Lower leg skin (tissue), 4 donors: ENCODE results near the gene SCUBE3. TPM values are rescaled to one million over a fixed set of nuclear protein-coding genes. Genes with fewer than 3 reads are reported as not detected.

Source experiments
- DNase-seq, 2 donors: peaks; one replicate each; pipeline ENCODE4 v3.0.0-alpha.2; 2019; ENCODE audit warnings: low spot score in 2 of 2
- H3K4me3 ChIP-seq: fragments of 200-600 bp; sonication (generic); 2 replicates; pipeline ENCODE4 v1.5.1; 2017; ENCODE audit warnings: mild to moderate bottlenecking, low read depth; ENCODE audit not compliant: poor library complexity, severe bottlenecking
- POLR2A ChIP-seq, 2 donors: fragments of 450-650 bp; IDR thresholded peaks; one replicate each; pipeline ENCODE4 v1.6.1; 2016 to 2017; ENCODE audit warnings: antibody characterized with exemption in 2 of 2, mild to moderate bottlenecking in 1 of 2, moderate library complexity in 1 of 2
- WGBS, 2 donors: methylation state at CpG; one replicate each; pipeline ENCODE4 v1.1.5; 2018; 5-methylcytosine and 5-hydroxymethylcytosine counted together
- intact Hi-C: fragments of 100-400 bp; cut with DNase I; formaldehyde crosslinking; loops from one replicate; pipeline ENCODE4 v1.15.0; 2023; ENCODE audit warnings: low total_unique reads
- total RNA-seq, 4 donors: library from RNA; depleted of rRNA; stranded (reverse); fragments of >200 nt; gene quantifications; one replicate each; pipeline ENCODE4 v1.1.0, GENCODE V29; 2016
- TF ChIP-seq, protein P1 (sequence below), 3 donors: fragments of 450-650 bp; IDR thresholded peaks; one replicate each; pipeline ENCODE4 v1.5.1; 2016; ENCODE audit warnings: antibody characterized with exemption in 3 of 3, mild to moderate bottlenecking in 3 of 3, moderate library complexity in 2 of 3

The SCUBE3 gene
- total RNA-seq, 4 donors from 2014 or later: 0.13 to 0.91 (median 0.39) TPM; not detected in 1

GRCh38 chr6:35265523-35265922, 51.8 kb downstream of the SCUBE3 start:
- WGBS, 2 donors: 59 to 74% methylated on average over 2 of the region's 2 CpGs
- intact Hi-C loops: no loop called here
- H3K4me3 ChIP-seq: no peak overlapping the region
- no peak for TF ChIP-seq POLR2A (IDR thresholded peaks at IDR 0.05)
- TF ChIP-seq, protein P1, sequence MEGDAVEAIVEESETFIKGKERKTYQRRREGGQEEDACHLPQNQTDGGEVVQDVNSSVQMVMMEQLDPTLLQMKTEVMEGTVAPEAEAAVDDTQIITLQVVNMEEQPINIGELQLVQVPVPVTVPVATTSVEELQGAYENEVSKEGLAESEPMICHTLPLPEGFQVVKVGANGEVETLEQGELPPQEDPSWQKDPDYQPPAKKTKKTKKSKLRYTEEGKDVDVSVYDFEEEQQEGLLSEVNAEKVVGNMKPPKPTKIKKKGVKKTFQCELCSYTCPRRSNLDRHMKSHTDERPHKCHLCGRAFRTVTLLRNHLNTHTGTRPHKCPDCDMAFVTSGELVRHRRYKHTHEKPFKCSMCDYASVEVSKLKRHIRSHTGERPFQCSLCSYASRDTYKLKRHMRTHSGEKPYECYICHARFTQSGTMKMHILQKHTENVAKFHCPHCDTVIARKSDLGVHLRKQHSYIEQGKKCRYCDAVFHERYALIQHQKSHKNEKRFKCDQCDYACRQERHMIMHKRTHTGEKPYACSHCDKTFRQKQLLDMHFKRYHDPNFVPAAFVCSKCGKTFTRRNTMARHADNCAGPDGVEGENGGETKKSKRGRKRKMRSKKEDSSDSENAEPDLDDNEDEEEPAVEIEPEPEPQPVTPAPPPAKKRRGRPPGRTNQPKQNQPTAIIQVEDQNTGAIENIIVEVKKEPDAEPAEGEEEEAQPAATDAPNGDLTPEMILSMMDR (IDR thresholded peaks at IDR 0.05): no peak
- DNase-seq: peak in 1 of 2 donors; percentile 28

- intact Hi-C loops: no loop called here
- no peak overlapping the region for H3K4me3 ChIP-seq
Observed at GRCh38 chr6:35267446-35267845, 53.7 kb downstream of the SCUBE3 start.

DNA sequence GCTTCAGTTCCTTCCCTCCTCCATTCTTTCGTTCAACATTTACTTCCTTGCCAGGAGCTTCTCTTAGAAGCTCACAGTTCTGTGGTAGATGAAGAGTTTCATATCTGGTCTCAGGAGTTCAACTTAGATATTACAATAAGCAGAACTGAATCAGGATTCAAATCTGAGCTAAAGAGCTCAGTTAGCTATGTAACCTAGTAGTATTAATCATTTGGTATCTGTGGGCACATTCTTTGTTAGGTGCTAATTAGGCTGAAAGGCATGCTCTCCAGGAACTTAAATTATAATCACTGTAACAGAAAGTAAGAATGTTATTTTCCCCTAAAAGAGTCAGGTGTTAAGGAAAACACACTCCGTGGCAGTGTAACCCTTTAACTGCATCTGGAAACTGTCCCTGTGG, 54.1 kb downstream of the SCUBE3 start:
- DNase-seq: no peak
- TF ChIP-seq, protein P1 (IDR thresholded peaks at IDR 0.05): no peak
- TF ChIP-seq POLR2A (IDR thresholded peaks at IDR 0.05): no peak
- intact Hi-C loops: no loop called here
- H3K4me3 ChIP-seq: no peak overlapping the region
- 83 to 85% methylated on average over 2 of the region's 2 CpGs for WGBS, 2 donors

More at GRCh38 chr6:35267446-35267845, 53.7 kb downstream of the SCUBE3 start:
- TF ChIP-seq, protein P1 (IDR thresholded peaks at IDR 0.05): no peak
- no peak for TF ChIP-seq POLR2A (IDR thresholded peaks at IDR 0.05)
- 88 to 91% methylated on average over 8 of the region's 8 CpGs for WGBS, 2 donors
- peak in 1 of 2 donors; percentile 66 for DNase-seq

- intact Hi-C loops: no loop called here
- TF ChIP-seq, protein P1 (IDR thresholded peaks at IDR 0.05): no peak
- TF ChIP-seq POLR2A (IDR thresholded peaks at IDR 0.05): no peak
- peak in 1 of 2 donors; percentile 23 for DNase-seq
- H3K4me3 ChIP-seq: no peak overlapping the region
- WGBS, 2 donors: 87 to 98% methylated on average over 2 of the region's 2 CpGs
Observed at GRCh38 chr6:35272005-35272404, 58.2 kb downstream of the SCUBE3 start.

GRCh38 chr6:35273822-35274559, 60.2 kb downstream of the SCUBE3 start:
- no peak for DNase-seq
- whole genome bisulfite sequencing, 2 donors: 83 to 89% methylated on average over 4 of the region's 4 CpGs
- no peak for TF ChIP-seq POLR2A (IDR thresholded peaks at IDR 0.05)
- TF ChIP-seq, protein P1 (IDR thresholded peaks at IDR 0.05): no peak
- no peak overlapping the region for H3K4me3 ChIP-seq
- intact Hi-C loops: no loop called here
